NCI-H1048 (cell line): ENCODE results near the gene WDR55.
"Not testable (repeated sequence)": the region's sequence is repeated elsewhere in the genome, so short reads cannot be mapped to it uniquely, and the experiment has no call there.

ENCODE experiments used
- DNase-seq: peaks from one replicate; lab custom pipeline; 2025; lab: John Stamatoyannopoulos, UW

The WDR55 gene

DNA sequence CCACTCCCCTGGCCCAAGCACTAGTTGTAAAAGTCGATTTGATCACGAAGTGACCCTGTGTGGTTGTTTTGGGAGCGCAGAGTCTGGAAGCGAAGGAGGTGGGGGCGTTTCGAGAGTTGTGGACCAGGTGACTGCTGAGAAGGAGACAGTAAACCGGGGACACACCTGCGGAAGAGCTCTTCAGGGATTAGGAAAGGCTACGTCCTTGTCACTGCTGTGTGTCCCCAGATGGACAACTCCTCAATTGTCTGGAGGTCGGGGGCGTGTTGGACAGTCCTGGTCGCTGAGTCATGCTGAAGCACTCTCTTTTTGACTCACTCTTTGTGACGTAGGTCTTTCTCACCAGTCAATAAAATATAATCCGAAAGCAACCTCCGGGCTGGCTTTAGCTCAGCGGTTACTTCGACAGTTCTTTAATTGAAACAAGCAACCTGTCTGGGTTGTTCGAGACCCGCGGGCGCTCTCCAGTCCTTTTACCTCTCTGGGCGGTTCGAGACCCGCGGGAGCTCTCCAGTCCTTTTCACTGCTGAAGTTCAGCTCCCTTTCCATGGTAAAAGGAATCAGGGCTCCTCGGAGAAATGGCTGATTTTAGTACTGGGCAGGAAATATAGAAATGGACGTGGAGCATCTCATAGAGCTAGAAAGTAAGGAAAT, 46.3 kb downstream of the WDR55 start:
- no peak for DNase-seq

DNA sequence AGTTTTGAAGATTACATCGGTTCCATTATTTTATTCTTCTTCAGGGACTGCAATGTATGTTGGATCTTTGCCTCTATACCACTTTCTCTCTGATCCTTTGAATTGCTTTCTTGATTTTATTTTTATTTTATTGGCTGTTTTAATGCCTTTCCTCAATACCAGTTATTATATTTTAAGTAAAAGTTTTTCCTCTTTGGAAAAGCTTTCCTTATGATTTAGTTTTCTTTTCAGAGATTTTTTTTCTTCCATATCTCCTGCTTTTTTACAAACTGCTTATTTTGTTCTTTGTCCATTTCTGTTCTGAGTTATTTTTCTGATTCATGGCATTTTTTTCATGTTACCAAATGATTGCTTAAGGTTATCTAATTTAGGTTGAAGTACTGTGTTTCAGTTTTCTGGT, 47.1 kb downstream of the WDR55 start:
- DNase-seq = no peak

DNA sequence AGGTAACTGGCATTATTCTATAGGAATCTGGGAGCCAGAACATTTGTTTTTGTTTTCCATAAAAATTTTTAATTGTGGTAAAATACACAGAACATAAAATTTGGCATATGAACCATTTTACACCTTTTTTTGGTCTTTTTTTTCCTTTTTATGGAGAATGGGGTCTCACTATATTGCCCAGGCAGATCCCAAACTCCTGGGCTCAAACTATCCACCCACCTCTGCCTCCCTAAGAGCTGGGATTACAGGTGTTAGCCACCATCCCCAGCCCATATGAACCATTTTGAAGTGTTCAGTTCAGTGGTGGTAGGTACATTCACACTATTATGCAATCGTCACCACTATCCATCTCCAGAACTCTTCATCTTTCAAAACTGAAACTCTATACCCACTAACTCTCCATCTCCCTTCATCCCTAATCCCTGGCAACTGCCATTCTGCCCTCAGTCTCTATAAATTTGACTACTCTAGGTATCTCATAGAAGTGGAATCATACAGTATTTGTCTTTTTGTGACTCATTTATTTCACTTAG, 48.9 kb downstream of the WDR55 start:
- no peak for DNase-seq

DNA sequence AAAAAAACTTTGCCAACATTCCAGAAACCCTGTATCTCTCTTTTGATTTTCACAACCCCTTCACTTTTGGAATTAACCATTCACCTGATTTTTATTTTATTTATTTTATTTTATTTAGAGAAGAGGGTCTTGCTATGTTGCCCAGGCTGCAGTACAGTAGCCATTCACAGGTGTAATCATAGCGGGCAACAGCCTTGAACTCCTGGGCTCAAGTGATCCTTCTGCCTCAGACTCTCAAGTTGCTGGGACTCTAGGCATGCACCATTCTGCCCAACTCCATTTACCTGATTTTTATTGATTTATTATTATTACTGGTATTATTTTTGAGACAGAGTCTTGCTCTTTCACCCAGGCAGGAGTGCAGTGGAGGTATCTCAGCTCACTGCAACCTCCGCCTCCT, 51.5 kb downstream of the WDR55 start:
- not testable (repeated sequence) for DNase-seq

DNA sequence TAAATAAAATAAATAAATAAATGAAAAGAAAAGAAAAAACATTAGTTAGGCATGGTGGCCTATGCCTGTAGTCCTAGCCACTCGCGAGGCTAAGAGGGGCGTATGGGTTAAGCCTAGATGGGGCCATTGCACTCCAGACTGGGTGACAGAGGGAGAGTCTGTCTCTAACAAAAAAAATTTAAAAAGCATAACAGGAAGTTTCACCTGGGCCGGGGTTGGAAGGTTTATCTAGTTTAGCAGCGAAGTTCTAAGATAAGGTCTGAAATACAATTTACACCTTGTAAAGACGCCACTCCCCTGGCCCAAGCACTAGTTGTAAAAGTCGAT, 53.5 kb downstream of the WDR55 start:
- no peak for DNase-seq

DNA sequence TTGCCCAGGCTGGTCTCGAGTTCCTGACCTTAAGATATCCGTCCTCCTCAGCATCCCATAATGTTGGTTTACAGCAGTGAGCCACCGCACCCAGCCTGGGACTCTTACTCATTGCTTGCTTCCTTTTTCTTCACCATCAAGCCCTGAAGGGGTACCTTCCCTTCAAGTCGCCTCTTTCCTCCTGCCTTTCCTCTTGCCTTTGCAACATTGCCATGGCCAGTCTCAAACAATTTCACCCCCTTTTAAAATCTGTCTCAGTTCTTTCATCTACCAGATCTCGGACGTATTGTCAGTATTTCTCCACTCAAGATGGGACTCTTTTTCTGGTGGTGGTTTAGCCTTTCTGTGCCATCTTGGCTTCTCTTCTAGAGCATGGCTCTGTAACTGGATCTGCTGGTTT, 56.0 kb downstream of the WDR55 start:
- DNase-seq = not testable (repeated sequence)

DNA sequence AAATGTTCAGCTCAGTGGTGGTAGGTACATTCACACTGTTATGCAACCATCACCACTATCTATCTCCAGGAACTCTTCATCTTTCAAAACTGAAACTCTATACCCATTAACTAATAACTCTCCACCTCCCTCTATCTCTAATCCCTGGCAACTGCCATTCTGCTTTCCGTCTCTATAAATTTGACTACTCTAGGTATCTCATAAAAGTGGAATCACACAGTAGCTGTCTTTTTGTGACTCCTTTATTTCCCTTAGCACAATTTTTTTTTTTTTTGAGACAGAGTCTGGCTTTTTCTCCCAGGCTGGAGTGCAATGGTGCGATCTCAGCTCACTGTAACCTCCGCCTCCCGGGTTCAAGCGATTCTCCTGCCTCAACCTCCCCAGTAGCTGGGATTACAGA, 56.7 kb downstream of the WDR55 start:
- not testable (repeated sequence) for DNase-seq
